ENCODE results near the gene ASAH2.

ASAH2 gene

GRCh38 chr10:50251394-50251793, at the start of gene ASAH2:
TSS of gene ASAH2 (minus strand) at chr10:50251516. CDS start at chr10:50248610, 2,906 bp downstream.
- Histone ChIP-seq H3K4me3 (ENCODE audit: low read length) (no peak within 1 kb of the TSS), H3K27me3 (ENCODE audit: insufficient read depth, low read length) (no peaks in the 10 kb centered on the region), H3K4me1 (ENCODE audit: insufficient read depth, low read length) (no peaks in the 10 kb centered on the region), H3K9me3 (ENCODE audit: low read length) (no peaks in the 10 kb centered on the region), H2AFZ (ENCODE audit: low read depth, low read length) (no peak within 1 kb of the TSS), H3K36me3 (ENCODE audit: insufficient read depth, low read length) (no peaks in the 10 kb centered on the region)

GRCh38 chr10:50299948-50300669, 48.8 kb upstream of the ASAH2 start:
- Histone ChIP-seq H3K4me1 (ENCODE audit: insufficient read depth, low read length) (peaks cover 10% of the 10 kb centered on the region), H2AFZ (ENCODE audit: low read depth, low read length) (no peak overlapping the region), H3K27me3 (ENCODE audit: insufficient read depth, low read length) (no peaks in the 10 kb centered on the region), H3K9me3 (ENCODE audit: low read length) (peaks cover 2% of the 10 kb centered on the region), H3K4me3 (ENCODE audit: low read length) (no peak overlapping the region), H3K36me3 (ENCODE audit: insufficient read depth, low read length) (no peaks in the 10 kb centered on the region)

DNA sequence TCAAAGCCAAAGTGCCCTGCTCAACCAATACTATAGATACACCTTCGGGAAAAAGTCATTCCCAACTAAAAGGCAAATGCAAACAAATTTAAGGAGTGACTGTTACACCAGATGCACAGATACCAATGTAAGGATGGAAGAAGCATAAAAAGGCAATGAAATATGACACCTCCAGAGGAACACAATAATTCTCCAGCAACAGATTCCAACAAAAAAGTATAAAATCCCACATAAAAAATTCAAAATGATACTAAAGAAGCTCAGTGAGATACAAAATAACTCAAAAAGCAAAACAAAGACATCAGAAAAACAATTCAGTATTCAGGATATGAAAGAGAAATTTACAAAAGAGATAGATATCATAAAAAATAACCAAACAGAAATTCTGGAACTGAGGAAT, 44.1 kb upstream of the ASAH2 start:
- H3K4me3 ChIP-seq (ENCODE audit: low read length): no peak overlapping the region
- peaks cover 2% of the 10 kb centered on the region for H3K9me3 ChIP-seq (ENCODE audit: low read length)
- H2AFZ ChIP-seq (ENCODE audit: low read depth, low read length): no peak overlapping the region
- H3K36me3 ChIP-seq (ENCODE audit: insufficient read depth, low read length): no peaks in the 10 kb centered on the region
- no peaks in the 10 kb centered on the region for H3K27me3 ChIP-seq (ENCODE audit: insufficient read depth, low read length)
- peaks cover 19% of the 10 kb centered on the region for H3K4me1 ChIP-seq (ENCODE audit: insufficient read depth, low read length)

DNA sequence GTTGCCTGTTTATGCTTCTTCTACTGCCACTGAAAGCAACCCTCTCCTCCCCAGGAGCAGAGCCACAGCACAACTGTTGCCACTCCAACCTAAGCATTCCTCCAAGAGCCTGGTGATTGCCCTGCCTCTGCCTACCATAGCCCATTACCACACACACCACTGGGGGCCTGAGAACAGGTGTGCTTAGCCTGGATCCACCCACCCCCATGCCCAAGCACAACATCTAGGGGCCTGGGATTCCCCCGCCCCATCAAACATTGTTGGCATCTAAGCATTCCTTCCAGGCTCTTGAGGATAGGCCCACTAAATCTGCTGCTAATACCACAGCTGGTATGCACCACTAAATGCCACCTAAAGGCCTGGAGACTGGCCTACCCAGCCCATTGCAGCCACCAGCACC, 43.3 kb upstream of the ASAH2 start:
- Histone ChIP-seq H2AFZ (ENCODE audit: low read depth, low read length) (no peak overlapping the region), H3K27me3 (ENCODE audit: insufficient read depth, low read length) (no peaks in the 10 kb centered on the region), H3K4me1 (ENCODE audit: insufficient read depth, low read length) (peaks cover 19% of the 10 kb centered on the region), H3K9me3 (ENCODE audit: low read length) (peaks cover 2% of the 10 kb centered on the region), H3K36me3 (ENCODE audit: insufficient read depth, low read length) (no peaks in the 10 kb centered on the region), H3K4me3 (ENCODE audit: low read length) (no peak overlapping the region)

DNA sequence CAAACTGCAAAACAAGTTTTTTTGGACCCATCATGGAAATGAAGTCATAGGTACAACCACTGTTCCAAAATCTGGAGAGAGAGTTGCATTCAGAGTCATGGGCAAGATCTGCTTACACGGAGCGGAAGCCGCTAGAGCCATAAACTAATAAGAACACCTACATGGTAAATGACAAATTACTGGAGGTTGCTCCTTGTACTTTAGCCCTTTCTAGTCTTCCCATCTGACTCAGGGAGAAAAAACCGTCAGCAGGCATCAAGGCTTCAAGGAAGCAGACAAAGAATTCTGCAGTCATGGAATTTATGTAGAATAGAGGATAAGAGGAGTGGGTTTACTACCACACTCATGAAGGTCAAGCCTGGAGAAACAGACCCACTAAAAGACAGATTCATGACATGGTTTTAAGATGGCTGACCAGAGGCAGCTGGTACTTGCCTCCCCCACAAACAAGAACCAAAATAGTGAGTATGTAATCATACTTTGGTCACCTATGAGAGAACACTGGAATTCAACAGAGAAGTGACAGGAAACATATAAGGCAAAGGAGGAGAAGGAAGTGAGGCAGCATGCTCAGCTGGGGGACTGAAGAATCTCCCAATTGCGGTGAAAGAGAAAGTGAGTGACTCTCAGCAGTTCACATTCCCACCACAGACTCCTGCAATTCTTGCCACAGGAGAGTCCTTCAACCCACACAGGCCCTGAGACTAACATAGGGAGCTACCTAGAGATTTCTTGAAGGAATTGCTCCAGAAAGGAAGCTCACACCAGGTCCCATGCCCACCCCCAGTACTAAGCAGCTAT, 42.4 kb upstream of the ASAH2 start:
- H3K4me3 ChIP-seq (ENCODE audit: low read length): no peak overlapping the region
- H3K36me3 ChIP-seq (ENCODE audit: insufficient read depth, low read length): no peaks in the 10 kb centered on the region
- peaks cover 2% of the 10 kb centered on the region for H3K9me3 ChIP-seq (ENCODE audit: low read length)
- no peaks in the 10 kb centered on the region for H3K27me3 ChIP-seq (ENCODE audit: insufficient read depth, low read length)
- no peak overlapping the region for H2AFZ ChIP-seq (ENCODE audit: low read depth, low read length)
- H3K4me1 ChIP-seq (ENCODE audit: insufficient read depth, low read length): peaks cover 19% of the 10 kb centered on the region

DNA sequence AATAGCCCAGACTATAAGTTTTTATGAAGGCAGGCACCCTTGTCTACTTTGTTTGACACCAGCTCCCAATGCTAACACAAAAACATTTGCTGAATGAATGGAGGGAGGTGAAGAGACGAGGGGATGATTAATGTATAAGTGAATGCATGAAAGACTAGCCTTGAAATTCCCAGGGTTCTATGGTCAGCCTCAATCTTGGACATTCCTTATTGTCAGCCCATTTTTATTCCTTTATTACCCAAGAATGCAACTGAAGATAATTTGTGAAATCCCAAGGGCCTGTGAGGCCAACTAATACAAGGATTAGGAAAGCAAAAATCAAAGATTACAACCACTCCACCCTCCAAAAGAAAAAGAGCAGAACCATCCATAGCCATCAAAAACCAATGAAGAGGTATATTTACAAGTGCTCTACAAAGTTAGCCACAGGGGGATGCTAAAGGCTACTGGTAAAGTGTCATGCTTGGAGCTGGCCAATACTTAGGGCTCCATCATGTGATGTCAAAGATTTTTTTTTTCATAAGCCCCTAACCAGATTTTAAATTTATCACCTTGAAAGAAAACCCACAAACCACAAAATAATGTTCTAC, 40.0 kb upstream of the ASAH2 start:
- H3K27me3 ChIP-seq (ENCODE audit: insufficient read depth, low read length): no peaks in the 10 kb centered on the region
- no peak overlapping the region for H3K4me3 ChIP-seq (ENCODE audit: low read length)
- no peak overlapping the region for H2AFZ ChIP-seq (ENCODE audit: low read depth, low read length)
- H3K9me3 ChIP-seq (ENCODE audit: low read length): no peaks in the 10 kb centered on the region
- peaks cover 19% of the 10 kb centered on the region for H3K4me1 ChIP-seq (ENCODE audit: insufficient read depth, low read length)
- H3K36me3 ChIP-seq (ENCODE audit: insufficient read depth, low read length): no peaks in the 10 kb centered on the region

DNA sequence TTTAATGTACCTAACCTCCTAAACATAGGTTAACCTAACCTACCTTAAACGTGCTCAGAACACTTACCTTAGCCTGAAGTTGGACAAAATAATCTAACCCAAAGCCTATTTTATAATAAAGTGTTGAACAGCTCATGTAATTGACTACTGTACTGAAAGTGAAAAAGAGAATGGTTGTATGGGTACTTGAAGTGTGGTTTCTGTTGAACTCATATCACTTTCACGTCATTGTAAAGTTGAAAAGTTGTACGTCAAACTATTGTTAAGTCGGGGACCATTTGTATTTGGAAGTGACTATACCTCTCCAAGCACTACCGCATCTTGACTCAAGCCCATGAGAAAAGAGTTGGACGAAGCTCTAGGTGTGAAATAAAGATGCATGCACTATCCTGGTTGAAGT, 37.9 kb upstream of the ASAH2 start:
- no peaks in the 10 kb centered on the region for H3K36me3 ChIP-seq (ENCODE audit: insufficient read depth, low read length)
- no peak overlapping the region for H3K4me3 ChIP-seq (ENCODE audit: low read length)
- H3K9me3 ChIP-seq (ENCODE audit: low read length): no peaks in the 10 kb centered on the region
- H3K27me3 ChIP-seq (ENCODE audit: insufficient read depth, low read length): no peaks in the 10 kb centered on the region
- H2AFZ ChIP-seq (ENCODE audit: low read depth, low read length): no peak overlapping the region
- peaks cover 4% of the 10 kb centered on the region for H3K4me1 ChIP-seq (ENCODE audit: insufficient read depth, low read length)

DNA sequence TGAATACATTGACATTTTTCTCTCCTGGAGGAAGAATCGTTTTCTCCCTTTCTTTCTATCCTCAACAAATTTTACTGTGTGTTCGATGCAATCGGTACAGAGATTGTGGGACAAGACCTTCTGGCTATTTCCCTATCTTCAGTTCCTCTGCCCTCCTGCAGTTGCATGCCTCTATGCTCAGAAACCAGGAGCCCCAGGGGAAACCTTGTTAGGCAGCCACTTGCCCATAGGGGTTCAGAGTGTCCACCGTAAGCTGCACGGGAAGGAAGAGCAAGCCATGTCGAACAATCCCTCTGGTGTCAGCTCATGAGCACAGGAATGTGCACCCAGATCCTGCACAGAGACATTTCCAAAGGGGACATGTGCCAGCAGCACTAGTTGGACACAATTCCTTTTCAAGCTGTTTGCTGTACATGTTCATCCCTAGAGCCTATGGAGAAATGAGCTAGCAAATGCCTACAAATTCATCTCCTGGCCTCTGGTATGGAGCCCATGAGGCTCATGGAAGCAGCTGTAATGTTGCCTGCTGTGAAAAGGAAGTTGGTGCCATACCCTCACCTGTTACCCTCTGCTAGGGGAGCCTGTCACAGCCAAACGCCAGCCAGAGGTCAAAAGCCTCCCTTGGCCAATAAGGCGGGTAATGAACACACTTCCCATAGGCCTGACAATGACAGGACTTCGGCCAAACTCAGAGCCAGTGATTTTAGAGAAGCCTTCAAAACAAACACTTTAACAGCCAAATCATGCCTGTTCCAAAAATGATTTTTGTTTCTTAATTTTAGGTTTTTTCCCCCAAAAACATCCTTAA, 35.9 kb upstream of the ASAH2 start:
- H3K4me1 ChIP-seq (ENCODE audit: insufficient read depth, low read length): no peaks in the 10 kb centered on the region
- H3K9me3 ChIP-seq (ENCODE audit: low read length): no peaks in the 10 kb centered on the region
- H3K27me3 ChIP-seq (ENCODE audit: insufficient read depth, low read length): no peaks in the 10 kb centered on the region
- no peaks in the 10 kb centered on the region for H3K36me3 ChIP-seq (ENCODE audit: insufficient read depth, low read length)
- no peak overlapping the region for H3K4me3 ChIP-seq (ENCODE audit: low read length)
- H2AFZ ChIP-seq (ENCODE audit: low read depth, low read length): no peak overlapping the region

DNA sequence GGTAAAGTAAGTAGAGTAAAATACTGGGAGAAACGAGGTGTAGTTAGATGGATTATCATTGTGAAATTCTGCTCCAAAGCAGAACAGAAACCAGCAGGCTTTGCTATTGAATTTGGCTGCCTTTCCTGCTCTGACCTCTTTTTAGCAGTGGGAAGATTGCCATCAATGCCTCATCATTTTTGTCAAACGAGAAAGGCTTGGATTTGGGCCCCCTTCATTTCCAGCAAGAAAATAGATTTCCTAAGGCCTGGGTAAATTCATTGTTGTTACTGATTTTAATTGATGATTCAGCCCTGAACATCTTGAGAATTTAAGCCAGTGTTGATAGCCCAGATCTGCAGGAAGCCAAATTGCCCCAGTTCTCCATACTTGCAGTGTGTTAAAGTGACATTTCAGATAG, 35.2 kb upstream of the ASAH2 start:
- Histone ChIP-seq H3K27me3 (ENCODE audit: insufficient read depth, low read length) (no peaks in the 10 kb centered on the region), H3K4me3 (ENCODE audit: low read length) (no peak overlapping the region), H3K4me1 (ENCODE audit: insufficient read depth, low read length) (no peaks in the 10 kb centered on the region), H2AFZ (ENCODE audit: low read depth, low read length) (no peak overlapping the region), H3K9me3 (ENCODE audit: low read length) (no peaks in the 10 kb centered on the region), H3K36me3 (ENCODE audit: insufficient read depth, low read length) (no peaks in the 10 kb centered on the region)

GRCh38 chr10:50281967-50282522, 30.7 kb upstream of the ASAH2 start:
- Histone ChIP-seq H3K27me3 (ENCODE audit: insufficient read depth, low read length) (peaks cover 3% of the 10 kb centered on the region), H3K4me1 (ENCODE audit: insufficient read depth, low read length) (no peaks in the 10 kb centered on the region), H3K36me3 (ENCODE audit: insufficient read depth, low read length) (no peaks in the 10 kb centered on the region), H3K4me3 (ENCODE audit: low read length) (no peak overlapping the region), H3K9me3 (ENCODE audit: low read length) (no peaks in the 10 kb centered on the region), H2AFZ (ENCODE audit: low read depth, low read length) (no peak overlapping the region)

GRCh38 chr10:50281210-50281966, 30.1 kb upstream of the ASAH2 start:
- no peaks in the 10 kb centered on the region for H3K36me3 ChIP-seq (ENCODE audit: insufficient read depth, low read length)
- H3K9me3 ChIP-seq (ENCODE audit: low read length): no peaks in the 10 kb centered on the region
- H3K4me3 ChIP-seq (ENCODE audit: low read length): no peak overlapping the region
- H3K4me1 ChIP-seq (ENCODE audit: insufficient read depth, low read length): no peaks in the 10 kb centered on the region
- H2AFZ ChIP-seq (ENCODE audit: low read depth, low read length): no peak overlapping the region
- peaks cover 3% of the 10 kb centered on the region for H3K27me3 ChIP-seq (ENCODE audit: insufficient read depth, low read length)

Measured in neuron (in vitro differentiated cells).